Fibroblast of pulmonary artery (primary cell): ENCODE results near the gene TSG101.

Experiments used
- DNase-seq: peaks from one replicate; pipeline ENCODE4 v3.0.0-alpha.2; 2010; ENCODE audit warnings: low read depth
- H3K4me3 ChIP-seq: replicated peaks from 2 replicates; pipeline ENCODE4 v1.5.1; 2011; ENCODE audit warnings: low read depth, mild to moderate bottlenecking, control low read depth, low read length, moderate library complexity
- CTCF ChIP-seq: IDR thresholded peaks from 2 replicates; pipeline ENCODE4 v1.5.1; 2011; ENCODE audit warnings: mild to moderate bottlenecking, control low read depth, low read length, inconsistent platforms; ENCODE audit errors: missing control alignments

TSG101 gene

GRCh38 chr11:18548001-18548400, 21.3 kb upstream of the TSG101 start:
- TF ChIP-seq CTCF, result no peak
- no peak for DNase-seq

GRCh38 chr11:18540207-18541009, 13.7 kb upstream of the TSG101 start:
- TF ChIP-seq CTCF, result peak; percentile 52

More at GRCh38 chr11:18548001-18548400, 21.3 kb upstream of the TSG101 start:
- no peak overlapping the region for H3K4me3 ChIP-seq

GRCh38 chr11:18536209-18536608, 9.5 kb upstream of the TSG101 start:
- TF ChIP-seq CTCF, result no peak
- H3K4me3 ChIP-seq, result no peak overlapping the region
- DNase-seq, result no peak

More at GRCh38 chr11:18540207-18541009, 13.7 kb upstream of the TSG101 start:
- peak; percentile 41 for DNase-seq
- H3K4me3 ChIP-seq, result no peak overlapping the region

- TF ChIP-seq CTCF, result no peak
- no peak for DNase-seq
- H3K4me3 ChIP-seq, result no peak overlapping the region
Observed at GRCh38 chr11:18534245-18534644, 7.5 kb upstream of the TSG101 start.

- no peak for DNase-seq
- no peak overlapping the region for H3K4me3 ChIP-seq
- TF ChIP-seq CTCF, result no peak
Observed at GRCh38 chr11:18533365-18533764, 6.6 kb upstream of the TSG101 start.

GRCh38 chr11:18527512-18527911, 770 bp upstream of the TSG101 start:
- H3K4me3 ChIP-seq, result peak overlapping the region; percentile 80
- peak; percentile 26 for DNase-seq
- TF ChIP-seq CTCF, result no peak

GRCh38 chr11:18526130-18526520, 617 bp downstream of the TSG101 start:
- peak overlapping the region; percentile 80 for H3K4me3 ChIP-seq
- DNase-seq, result no peak
- TF ChIP-seq CTCF, result no peak
